Kidney epithelial cell (primary cell): ENCODE data around the gene KRTAP5-5. TPM values are rescaled to one million over a fixed set of nuclear protein-coding genes. Genes with fewer than 3 reads are reported as not detected.

Experiments
- DNase-seq: peaks from one replicate; pipeline ENCODE4 v3.0.0-alpha.2; 2010; ENCODE audit warnings: low read depth
- H3K27me3 ChIP-seq: 2 replicates; pipeline ENCODE4 v1.6.0; 2011; ENCODE audit warnings: low read length; ENCODE audit not compliant: control insufficient read depth, insufficient read depth
- H3K36me3 ChIP-seq: 2 replicates; pipeline ENCODE4 v1.5.1; 2011; ENCODE audit warnings: low read length; ENCODE audit not compliant: control insufficient read depth, insufficient read depth
- H3K4me3 ChIP-seq: 2 replicates; pipeline ENCODE4 v1.5.1; 2011; ENCODE audit warnings: low read depth, mild to moderate bottlenecking, control low read depth, low read length
- total RNA-seq: library from RNA; depleted of rRNA; stranded (reverse); fragments of >200 nt; gene quantifications from 2 replicates; pipeline ENCODE4 v1.2.3, GENCODE V29; 2015
- TF ChIP-seq, protein P1 (sequence below): IDR thresholded peaks from 2 replicates; pipeline ENCODE4 v1.5.1; 2011; ENCODE audit warnings: mild to moderate bottlenecking, moderate library complexity, low read length, control low read depth, inconsistent platforms; ENCODE audit not compliant: insufficient read depth, poor library complexity, severe bottlenecking

Gene KRTAP5-5
- total RNA-seq, 1 donor from 2014 or later, result not detected

DNA sequence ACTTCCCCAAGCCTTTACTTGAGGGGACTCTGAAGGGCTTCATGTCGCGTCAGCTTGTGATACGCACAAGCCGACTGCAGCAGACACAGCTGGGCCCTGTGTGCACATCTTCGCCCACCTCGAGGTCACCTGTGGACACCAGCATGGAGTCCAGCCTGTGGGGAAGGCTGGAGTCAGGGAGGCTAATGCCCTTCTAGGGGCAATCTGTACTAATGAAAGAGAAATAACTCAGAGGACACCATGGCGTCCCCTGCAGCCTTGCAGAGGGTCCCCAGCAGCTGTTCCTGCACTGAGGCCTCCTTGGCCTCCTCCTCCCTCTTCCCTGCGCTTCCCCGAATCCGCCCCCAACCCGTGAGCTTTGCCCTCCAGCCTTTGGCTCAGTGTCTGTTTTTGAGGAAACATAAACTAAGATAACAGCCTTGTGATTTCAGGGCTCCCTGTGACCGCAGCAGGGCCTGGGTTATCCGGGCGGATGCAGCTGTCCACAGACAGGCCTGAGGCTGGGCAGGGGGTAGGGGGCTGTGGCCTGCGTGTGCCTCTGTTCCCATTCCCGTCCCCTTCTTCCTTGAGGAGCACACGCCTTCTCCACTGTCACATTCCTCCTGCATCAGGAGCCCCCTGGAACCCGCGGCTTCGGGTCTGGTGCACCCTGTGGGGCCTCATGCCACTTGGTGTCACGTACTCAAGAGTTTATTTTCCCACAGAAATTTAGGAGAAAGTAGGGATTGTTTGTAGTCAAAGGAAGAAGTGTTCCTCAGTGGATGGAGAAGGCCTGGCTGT is 25.0 kb downstream of the KRTAP5-5 start:
- Histone ChIP-seq H3K4me3 (no peak overlapping the region), H3K27me3 (peaks cover 39% of the 10 kb centered on the region), H3K36me3 (no peaks in the 10 kb centered on the region)
- TF ChIP-seq, protein P1, sequence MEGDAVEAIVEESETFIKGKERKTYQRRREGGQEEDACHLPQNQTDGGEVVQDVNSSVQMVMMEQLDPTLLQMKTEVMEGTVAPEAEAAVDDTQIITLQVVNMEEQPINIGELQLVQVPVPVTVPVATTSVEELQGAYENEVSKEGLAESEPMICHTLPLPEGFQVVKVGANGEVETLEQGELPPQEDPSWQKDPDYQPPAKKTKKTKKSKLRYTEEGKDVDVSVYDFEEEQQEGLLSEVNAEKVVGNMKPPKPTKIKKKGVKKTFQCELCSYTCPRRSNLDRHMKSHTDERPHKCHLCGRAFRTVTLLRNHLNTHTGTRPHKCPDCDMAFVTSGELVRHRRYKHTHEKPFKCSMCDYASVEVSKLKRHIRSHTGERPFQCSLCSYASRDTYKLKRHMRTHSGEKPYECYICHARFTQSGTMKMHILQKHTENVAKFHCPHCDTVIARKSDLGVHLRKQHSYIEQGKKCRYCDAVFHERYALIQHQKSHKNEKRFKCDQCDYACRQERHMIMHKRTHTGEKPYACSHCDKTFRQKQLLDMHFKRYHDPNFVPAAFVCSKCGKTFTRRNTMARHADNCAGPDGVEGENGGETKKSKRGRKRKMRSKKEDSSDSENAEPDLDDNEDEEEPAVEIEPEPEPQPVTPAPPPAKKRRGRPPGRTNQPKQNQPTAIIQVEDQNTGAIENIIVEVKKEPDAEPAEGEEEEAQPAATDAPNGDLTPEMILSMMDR, result no peak
- no peak for DNase-seq

DNA sequence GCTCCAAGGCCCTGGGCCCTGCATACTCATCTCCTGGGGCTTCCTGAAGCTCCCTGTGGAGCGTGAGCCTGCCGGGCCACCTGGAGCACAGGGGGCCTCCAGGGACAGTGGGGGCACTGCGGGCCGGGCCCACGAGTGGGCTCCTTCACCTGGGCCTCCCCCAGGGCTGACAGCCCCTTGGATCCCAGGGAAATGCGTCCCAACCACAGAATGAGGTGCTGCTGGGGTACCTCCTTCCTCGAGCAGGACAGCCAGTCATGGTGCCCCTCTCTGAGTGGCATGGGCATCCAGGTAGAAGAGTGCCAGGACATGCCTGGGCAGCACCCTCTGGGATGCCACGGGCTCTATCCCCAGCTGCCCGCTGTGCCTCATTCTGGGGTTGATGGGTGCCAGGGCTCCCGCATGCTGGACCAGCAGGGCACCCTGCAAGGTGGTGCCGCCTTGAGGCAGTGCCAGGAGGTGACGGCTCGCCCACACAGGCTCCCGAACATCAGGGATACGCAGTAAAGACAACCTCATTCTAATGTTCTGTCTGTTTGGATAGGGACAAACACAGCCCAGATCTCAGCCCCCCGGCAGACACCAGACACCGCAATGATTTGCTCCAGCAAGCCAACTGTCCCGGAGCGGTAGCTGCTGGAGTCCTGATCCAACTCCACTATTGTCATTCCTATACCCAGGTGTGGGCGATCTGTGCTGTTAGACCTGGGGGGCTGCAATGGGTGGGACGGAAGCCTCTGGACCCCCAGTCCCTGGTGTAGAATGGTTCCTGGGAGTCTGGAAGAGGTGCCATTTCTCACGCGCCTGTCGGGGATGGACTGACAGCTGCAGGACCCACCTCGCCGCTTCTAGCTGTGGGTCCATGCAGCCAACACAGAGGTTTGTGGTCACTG is 25.8 kb downstream of the KRTAP5-5 start:
- DNase-seq, result no peak
- Histone ChIP-seq H3K27me3 (peaks cover 39% of the 10 kb centered on the region), H3K36me3 (no peaks in the 10 kb centered on the region), H3K4me3 (no peak overlapping the region)
- TF ChIP-seq, protein P1, result no peak

DNA sequence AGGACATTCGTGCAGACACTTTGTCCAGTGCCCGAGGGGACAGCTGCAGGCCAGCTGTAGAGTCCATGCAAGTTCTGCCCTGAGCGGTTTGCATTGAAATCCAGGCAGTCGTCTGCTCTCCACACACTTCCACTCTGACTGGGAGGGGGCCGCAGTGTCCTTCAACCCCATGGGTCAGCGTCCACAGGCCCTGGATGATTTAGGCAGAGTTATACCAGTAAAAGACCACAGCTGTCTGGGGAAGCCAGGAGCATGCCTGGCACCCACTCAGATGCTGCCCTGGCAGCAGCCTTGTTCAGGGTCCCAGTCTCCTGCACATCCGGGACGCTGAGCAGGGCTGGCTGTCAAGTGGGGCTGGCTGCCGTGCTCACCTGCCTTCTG is 26.5 kb downstream of the KRTAP5-5 start:
- H3K36me3 ChIP-seq, result no peaks in the 10 kb centered on the region
- DNase-seq, result no peak
- H3K4me3 ChIP-seq, result no peak overlapping the region
- TF ChIP-seq, protein P1, result no peak
- peaks cover 40% of the 10 kb centered on the region for H3K27me3 ChIP-seq

DNA sequence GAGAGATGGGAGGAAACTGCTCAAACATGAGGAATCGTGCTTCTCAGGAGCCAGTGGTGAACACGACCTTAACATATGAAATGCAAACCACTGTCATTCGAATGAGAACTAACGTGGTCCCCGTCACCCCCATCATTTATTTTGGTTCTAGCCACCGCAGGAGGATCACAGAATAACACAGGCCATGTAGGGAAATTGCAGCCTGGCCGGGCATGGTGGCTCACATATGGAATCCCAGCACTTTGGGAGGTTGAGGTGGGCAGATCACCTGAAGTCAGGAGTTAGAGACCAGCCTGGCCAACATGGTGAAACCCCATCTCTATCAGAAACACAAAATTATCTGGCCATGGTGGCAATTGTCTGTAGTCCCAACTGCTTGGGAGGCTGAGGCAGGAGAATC is 27.1 kb downstream of the KRTAP5-5 start:
- DNase-seq, result no peak

DNA sequence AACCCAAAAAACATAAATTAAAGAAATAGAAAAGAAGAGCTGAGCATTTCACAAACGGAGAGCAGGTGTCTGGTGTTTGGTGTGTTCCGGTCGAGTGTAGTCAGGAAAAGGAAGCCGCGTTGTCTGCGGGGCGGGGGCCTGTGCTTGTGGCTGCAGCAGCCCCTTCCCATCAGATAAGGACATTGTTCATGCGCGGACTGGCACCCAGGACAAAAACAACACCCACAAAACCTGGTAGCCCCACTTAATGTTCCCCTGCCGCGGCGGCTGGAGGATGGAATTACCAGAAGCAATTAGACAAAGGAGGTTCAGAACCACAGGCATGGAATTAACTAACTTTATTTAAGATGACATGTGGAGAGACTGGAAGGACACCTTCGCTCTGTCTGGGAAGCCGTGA is 29.9 kb downstream of the KRTAP5-5 start:
- DNase-seq, result no peak
- peaks cover 21% of the 10 kb centered on the region for H3K27me3 ChIP-seq
- no peaks in the 10 kb centered on the region for H3K36me3 ChIP-seq
- TF ChIP-seq, protein P1, result no peak
- no peak overlapping the region for H3K4me3 ChIP-seq

More for the DNA sequence above, 27.1 kb downstream of the KRTAP5-5 start:
- Histone ChIP-seq H3K27me3 (peaks cover 38% of the 10 kb centered on the region), H3K36me3 (no peaks in the 10 kb centered on the region), H3K4me3 (no peak overlapping the region)
- TF ChIP-seq, protein P1, result no peak
